Mesothelial cell of epicardium (in vitro differentiated cells): Measurements from ENCODE around the gene IGFBP3. TPM values are rescaled to one million over a fixed set of nuclear protein-coding genes. Genes with fewer than 3 reads are reported as not detected.

ENCODE experiments used
- DNase-seq, 2 experiments: peaks; one replicate each; pipeline ENCODE4 v3.0.0; 2021; ENCODE audit warnings: low spot score in 2 of 2; ENCODE audit not compliant: unreplicated experiment in 2 of 2
- H3K27ac Mint-ChIP-seq: 2 replicates; pipeline ENCODE4 v1.8.0; 2021; ENCODE audit warnings: mixed read lengths
- H3K27me3 Mint-ChIP-seq: 2 replicates; pipeline ENCODE4 v1.8.0; 2021; ENCODE audit warnings: low read depth, mixed read lengths
- H3K36me3 Mint-ChIP-seq: 2 replicates; pipeline ENCODE4 v1.8.0; 2021; ENCODE audit warnings: mixed read lengths
- H3K4me1 Mint-ChIP-seq: 2 replicates; pipeline ENCODE4 v1.8.0; 2021; ENCODE audit warnings: mixed read lengths
- H3K4me3 Mint-ChIP-seq: 2 replicates; pipeline ENCODE4 v1.8.0; 2021; ENCODE audit warnings: mild to moderate bottlenecking, moderate library complexity, mixed read lengths
- H3K9me3 Mint-ChIP-seq: 2 replicates; pipeline ENCODE4 v1.8.0; 2021; ENCODE audit warnings: mixed read lengths
- CTCF ChIP-seq: fragments of 200-600 bp; sonication (generic); IDR thresholded peaks from one replicate; pipeline ENCODE4 v1.5.0; 2021; ENCODE audit warnings: antibody characterized with exemption; ENCODE audit not compliant: unreplicated experiment
- total RNA-seq: library from RNA; stranded (reverse); gene quantifications from 3 replicates; pipeline ENCODE4 v1.2.1, GENCODE V29; 2021

Gene IGFBP3
- total RNA-seq, 1 donor from 2014 or later, result 1,171 TPM

- Mint-ChIP-seq H3K4me1 (peaks cover 7% of the 10 kb centered on the region), H3K27me3 (no peaks in the 10 kb centered on the region), H3K27ac (peak overlapping the region; percentile 74), H3K36me3 (peaks cover 56% of the 10 kb centered on the region), H3K4me3 (no peak overlapping the region), H3K9me3 (peaks cover 17% of the 10 kb centered on the region)
- TF ChIP-seq CTCF, result no peak
- no peak for DNase-seq
These were observed 10.2 kb downstream of the IGFBP3 start for GRCh38 chr7:45910855-45911254.

- H3K9me3 Mint-ChIP-seq, result peaks cover 22% of the 10 kb centered on the region
- TF ChIP-seq CTCF, result no peak
- no peaks in the 10 kb centered on the region for H3K27me3 Mint-ChIP-seq
- H3K4me3 Mint-ChIP-seq, result no peak overlapping the region
- H3K27ac Mint-ChIP-seq, result no peak overlapping the region
- DNase-seq, result no peak
- H3K36me3 Mint-ChIP-seq, result peaks cover 48% of the 10 kb centered on the region
- H3K4me1 Mint-ChIP-seq, result peaks cover under 1% of the 10 kb centered on the region
These were observed 11.5 kb downstream of the IGFBP3 start for GRCh38 chr7:45909561-45909960.

GRCh38 chr7:45902820-45903219, 18.3 kb downstream of the IGFBP3 start:
- Mint-ChIP-seq H3K36me3 (no peaks in the 10 kb centered on the region), H3K4me3 (no peak overlapping the region), H3K27ac (no peak overlapping the region), H3K9me3 (peaks cover 22% of the 10 kb centered on the region), H3K4me1 (no peaks in the 10 kb centered on the region), H3K27me3 (no peaks in the 10 kb centered on the region)
- no peak for TF ChIP-seq CTCF
- no peak for DNase-seq

- peaks cover 19% of the 10 kb centered on the region for H3K9me3 Mint-ChIP-seq
- no peak for DNase-seq
- no peak overlapping the region for H3K4me3 Mint-ChIP-seq
- no peak for TF ChIP-seq CTCF
- no peaks in the 10 kb centered on the region for H3K27me3 Mint-ChIP-seq
- no peaks in the 10 kb centered on the region for H3K36me3 Mint-ChIP-seq
- H3K4me1 Mint-ChIP-seq, result no peaks in the 10 kb centered on the region
- no peak overlapping the region for H3K27ac Mint-ChIP-seq
These were observed 19.5 kb downstream of the IGFBP3 start for GRCh38 chr7:45901566-45901965.

GRCh38 chr7:45898222-45898621, 22.9 kb downstream of the IGFBP3 start:
- Mint-ChIP-seq H3K27me3 (peaks cover 9% of the 10 kb centered on the region), H3K36me3 (no peaks in the 10 kb centered on the region), H3K4me1 (no peaks in the 10 kb centered on the region), H3K27ac (no peak overlapping the region), H3K9me3 (peaks cover 5% of the 10 kb centered on the region), H3K4me3 (no peak overlapping the region)
- TF ChIP-seq CTCF, result no peak
- no peak for DNase-seq

- no peak for DNase-seq
- H3K4me1 Mint-ChIP-seq, result no peaks in the 10 kb centered on the region
- H3K36me3 Mint-ChIP-seq, result no peaks in the 10 kb centered on the region
- H3K27me3 Mint-ChIP-seq, result peaks cover 9% of the 10 kb centered on the region
- H3K9me3 Mint-ChIP-seq, result peaks cover 5% of the 10 kb centered on the region
- no peak overlapping the region for H3K27ac Mint-ChIP-seq
- TF ChIP-seq CTCF, result no peak
- no peak overlapping the region for H3K4me3 Mint-ChIP-seq
These were observed 23.9 kb downstream of the IGFBP3 start for GRCh38 chr7:45897042-45897690.
